GM21390 (cell line): ENCODE results near the gene ARFGEF2.
"Not testable (repeated sequence)": the region's sequence is repeated elsewhere in the genome, so short reads cannot be mapped to it uniquely, and the experiment has no call there.

Experiments used
- ATAC-seq: cut with Tn5 transposase; IDR thresholded peaks from one replicate; pipeline ENCODE4 v1.9.1; 2021; ENCODE audit not compliant: unreplicated experiment

The ARFGEF2 gene

GRCh38 chr20:48984575-48985219, 63.2 kb downstream of the ARFGEF2 start:
- ATAC-seq, result no peak

GRCh38 chr20:48986899-48987298, 65.4 kb downstream of the ARFGEF2 start:
- no peak for ATAC-seq

GRCh38 chr20:48990467-48990866, 69.0 kb downstream of the ARFGEF2 start:
- ATAC-seq, result no peak

- no peak for ATAC-seq
These were observed 74.1 kb downstream of the ARFGEF2 start for GRCh38 chr20:48995589-48995988.

GRCh38 chr20:48999890-49000870, 78.7 kb downstream of the ARFGEF2 start:
- no peak for ATAC-seq

GRCh38 chr20:49001741-49002140, 80.2 kb downstream of the ARFGEF2 start:
- ATAC-seq, result no peak

- no peak for ATAC-seq
These were observed 85.0 kb downstream of the ARFGEF2 start for GRCh38 chr20:49006446-49006980.

- ATAC-seq, result no peak
These were observed 88.6 kb downstream of the ARFGEF2 start for GRCh38 chr20:49009899-49010631.

- no peak for ATAC-seq
These were observed 102.7 kb downstream of the ARFGEF2 start for GRCh38 chr20:49024220-49024619.

- not testable (repeated sequence) for ATAC-seq
These were observed 106.7 kb downstream of the ARFGEF2 start for GRCh38 chr20:49028177-49028576.

- ATAC-seq, result no peak
These were observed 107.2 kb downstream of the ARFGEF2 start for GRCh38 chr20:49028684-49029083.

- ATAC-seq, result no peak
These were observed 107.7 kb downstream of the ARFGEF2 start for GRCh38 chr20:49029203-49029602.

- ATAC-seq, result no peak
These were observed 109.6 kb downstream of the ARFGEF2 start for GRCh38 chr20:49030954-49031619.

- no peak for ATAC-seq
These were observed 110.9 kb downstream of the ARFGEF2 start for GRCh38 chr20:49032455-49032854.

GRCh38 chr20:49034070-49034732, 112.7 kb downstream of the ARFGEF2 start:
- ATAC-seq, result no peak

- ATAC-seq, result no peak
These were observed 116.5 kb downstream of the ARFGEF2 start for GRCh38 chr20:49037962-49038387.

- no peak for ATAC-seq
These were observed 118.3 kb downstream of the ARFGEF2 start for GRCh38 chr20:49039854-49040253.

GRCh38 chr20:49043000-49043399, 121.5 kb downstream of the ARFGEF2 start:
- ATAC-seq, result no peak

GRCh38 chr20:49045440-49046086, 124.1 kb downstream of the ARFGEF2 start:
- no peak for ATAC-seq
